Measurements from ENCODE around the gene ATG101.

ATG101 gene, protein sequence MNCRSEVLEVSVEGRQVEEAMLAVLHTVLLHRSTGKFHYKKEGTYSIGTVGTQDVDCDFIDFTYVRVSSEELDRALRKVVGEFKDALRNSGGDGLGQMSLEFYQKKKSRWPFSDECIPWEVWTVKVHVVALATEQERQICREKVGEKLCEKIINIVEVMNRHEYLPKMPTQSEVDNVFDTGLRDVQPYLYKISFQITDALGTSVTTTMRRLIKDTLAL

DNA sequence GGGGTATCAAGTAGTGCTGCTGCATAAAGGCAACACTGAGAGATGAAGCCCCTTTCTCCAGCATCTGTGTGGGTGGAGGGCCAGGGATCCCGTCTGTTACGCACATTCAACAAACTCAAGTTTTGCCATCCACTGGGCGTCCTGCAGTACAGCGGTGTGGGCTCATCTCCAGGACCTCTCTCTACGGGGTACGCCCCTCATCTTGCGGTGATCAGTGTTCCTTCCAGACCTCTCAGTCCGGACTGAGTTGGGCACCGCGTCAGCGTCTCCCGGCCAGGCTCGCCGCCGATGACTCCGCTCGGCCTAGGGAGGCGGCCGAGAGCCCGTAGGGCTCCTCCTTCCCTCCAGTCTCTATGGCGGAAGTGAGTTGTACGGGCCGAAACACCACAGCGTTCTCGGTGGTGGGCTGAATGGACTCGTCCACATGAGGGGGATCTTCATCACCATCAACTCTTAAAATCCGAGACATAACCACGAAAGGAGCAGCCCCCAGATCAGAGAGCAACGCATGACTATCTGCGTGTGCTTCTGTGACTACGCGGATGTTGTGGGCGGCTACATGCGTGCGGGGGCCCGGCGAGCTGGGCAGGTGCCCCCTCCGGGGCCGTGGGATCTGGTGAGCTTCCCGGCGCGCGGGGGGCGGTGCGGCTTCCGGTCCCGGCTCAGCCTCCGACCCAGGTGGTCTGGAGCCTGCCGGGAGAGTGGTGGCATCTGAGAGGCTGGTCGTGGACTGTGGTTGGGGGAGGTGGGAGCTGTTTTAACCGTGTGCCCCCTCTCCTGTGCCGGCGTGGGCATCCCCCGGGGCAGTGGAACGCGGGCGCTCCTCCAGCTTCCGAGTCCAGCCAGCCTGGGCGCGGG is at the start of gene ATG101:
TSS of gene ATG101 (plus strand) at position 652 of the 858 bp plus-strand sequence. CDS start 3,673 bp downstream, outside the sequence.
- peak; percentile 79 to 81 for DNase-seq

DNA sequence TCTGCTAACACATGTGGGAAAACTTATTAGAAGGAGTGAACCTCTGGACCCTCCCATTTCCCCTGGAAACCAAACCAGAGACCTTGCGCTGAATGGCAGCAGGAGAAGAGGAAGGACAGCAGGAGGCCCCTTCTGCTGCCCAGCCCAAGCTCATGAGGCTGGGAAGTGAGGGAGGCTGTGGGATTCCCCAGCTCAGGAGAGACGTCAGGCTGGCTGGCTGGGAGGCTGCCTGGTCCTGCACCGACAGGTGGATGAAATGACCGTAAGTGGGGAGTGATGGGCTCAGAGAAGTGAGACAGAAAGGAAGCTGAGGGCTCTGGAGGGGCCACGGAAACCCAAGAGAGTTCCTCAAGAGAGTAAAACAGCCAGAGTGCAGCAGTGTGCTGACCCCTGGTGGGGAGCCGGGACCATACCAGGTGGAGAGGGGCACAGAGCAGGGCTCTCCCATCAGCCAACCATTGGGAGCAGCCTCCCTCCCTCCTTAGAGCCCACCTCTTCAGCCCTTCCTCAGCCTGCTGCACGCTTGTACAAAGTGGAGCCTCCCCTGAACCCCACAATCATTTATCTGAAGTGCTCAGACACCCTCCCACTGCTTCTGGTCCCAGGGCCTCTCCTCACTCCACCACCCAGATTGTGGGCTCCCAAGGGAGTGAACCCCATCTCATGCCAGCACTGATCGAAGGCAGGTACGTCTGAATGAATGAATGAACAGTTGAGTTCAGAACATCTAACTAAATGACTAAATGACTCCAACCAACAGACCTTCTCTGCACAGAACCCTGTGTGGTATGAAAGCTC is 49.0 kb upstream of the ATG101 start:
- peak; percentile 60 to 65 for DNase-seq

DNA sequence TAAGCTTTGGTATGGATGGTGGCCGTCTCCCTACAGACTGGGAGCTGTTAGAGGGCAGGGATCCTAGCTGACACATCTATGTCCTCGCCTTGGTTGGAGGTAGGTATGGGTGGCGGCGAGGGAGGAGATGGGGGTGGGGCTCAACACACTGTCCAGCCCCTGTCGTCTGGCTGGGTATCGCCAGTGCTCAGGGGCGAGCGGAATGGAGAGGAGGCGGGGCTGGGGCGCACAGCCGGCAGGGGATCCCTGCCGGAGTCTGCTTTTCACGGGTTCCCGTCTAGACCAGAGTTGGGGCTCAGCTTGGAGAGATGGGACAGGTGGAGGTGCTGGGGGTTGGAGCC is 47.0 kb upstream of the ATG101 start:
- DNase-seq, result no peak

DNA sequence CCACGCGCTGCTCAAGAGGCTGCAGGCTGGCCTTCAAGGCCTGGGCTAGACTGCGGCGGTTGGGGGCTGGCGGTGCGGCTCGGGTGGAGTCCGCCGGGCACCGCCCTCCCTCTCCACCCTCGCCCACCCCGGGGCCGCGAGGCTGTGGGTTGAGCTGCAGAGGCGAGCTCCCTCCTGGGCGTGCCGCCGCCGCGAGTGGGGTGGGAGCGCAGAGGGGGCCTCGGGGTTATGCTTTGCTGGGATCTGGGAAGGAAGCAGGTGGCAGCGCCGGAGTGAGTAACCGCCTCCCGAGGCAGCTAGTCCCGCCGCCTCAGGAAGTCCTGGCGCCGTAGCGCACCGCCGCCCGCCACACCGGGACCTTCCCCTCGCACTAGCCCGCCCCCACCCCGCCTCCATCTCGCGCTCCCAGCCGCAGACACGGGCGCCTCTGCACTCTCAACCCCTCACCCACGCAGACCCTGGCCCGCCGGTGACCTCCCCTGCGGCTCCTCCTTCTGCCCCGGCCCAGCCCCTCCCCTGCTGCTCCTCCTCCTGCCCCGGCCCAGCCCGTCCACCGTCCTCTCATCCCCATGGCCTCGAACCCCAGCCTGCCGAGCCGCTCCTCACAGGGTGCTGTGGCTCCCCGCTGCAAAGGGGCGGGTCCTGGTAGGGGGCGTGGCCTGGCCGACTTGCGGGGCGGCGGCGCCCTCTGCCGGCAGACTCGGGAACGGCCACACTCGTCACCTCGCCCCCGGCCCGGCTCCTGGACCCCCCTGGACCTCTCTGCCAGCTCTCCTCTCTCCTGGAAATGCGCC is 46.4 kb upstream of the ATG101 start:
- DNase-seq, result peak; percentile 88 to 89

DNA sequence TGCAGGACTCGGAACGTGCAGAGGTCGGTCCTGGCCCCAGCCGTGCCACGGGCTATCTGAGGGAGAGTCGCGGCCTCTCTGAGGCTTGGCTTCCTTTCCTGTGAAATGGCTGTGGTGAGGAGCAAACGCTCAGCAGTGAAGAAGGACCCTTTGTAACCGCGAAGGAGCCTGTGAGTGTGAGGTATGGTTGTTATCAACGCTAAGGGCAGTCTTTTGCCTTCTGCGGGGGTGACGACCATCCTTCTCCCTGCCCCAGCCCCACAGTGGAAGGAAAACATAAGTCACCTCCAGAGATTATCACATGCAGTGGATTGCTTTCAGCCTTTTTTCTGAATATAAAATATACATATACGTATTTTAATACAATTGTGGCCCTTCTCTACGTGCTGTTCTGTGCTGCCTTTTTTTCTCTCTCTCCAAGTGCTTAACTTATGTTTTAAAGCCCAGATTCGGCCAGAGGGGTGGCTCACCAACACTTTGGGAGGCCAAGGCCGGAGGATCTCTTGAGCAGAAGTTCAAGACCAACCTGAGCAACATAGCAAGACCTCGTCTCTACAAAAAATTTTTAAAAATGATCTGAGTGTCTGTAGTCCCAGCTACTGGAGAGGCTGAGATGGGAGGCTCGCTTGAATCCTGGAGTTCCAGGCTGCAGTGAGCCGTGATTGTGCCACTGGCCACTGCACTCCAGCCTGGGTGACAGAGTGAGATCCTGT is 45.6 kb upstream of the ATG101 start:
- DNase-seq, result no peak

DNA sequence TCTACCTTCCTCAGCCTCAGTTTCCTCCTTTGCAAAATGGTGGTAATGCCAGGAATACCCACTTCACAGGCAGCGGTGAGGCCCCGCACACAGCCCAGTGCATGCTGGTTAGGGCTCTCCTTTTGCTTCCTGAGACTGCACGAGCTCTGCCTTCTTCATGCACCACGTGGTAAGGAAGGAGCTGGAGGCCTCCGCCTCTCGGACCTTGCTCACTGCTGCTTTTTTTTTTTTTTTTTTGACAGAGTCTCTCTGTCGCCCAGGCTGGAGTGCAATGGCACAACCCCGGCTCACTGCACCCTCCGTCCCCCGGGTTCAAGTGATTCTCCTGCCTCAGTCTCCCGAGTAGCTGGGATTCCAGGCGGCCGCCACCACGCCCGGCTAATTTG is 44.9 kb upstream of the ATG101 start:
- DNase-seq, result peak; percentile 17 to 38

DNA sequence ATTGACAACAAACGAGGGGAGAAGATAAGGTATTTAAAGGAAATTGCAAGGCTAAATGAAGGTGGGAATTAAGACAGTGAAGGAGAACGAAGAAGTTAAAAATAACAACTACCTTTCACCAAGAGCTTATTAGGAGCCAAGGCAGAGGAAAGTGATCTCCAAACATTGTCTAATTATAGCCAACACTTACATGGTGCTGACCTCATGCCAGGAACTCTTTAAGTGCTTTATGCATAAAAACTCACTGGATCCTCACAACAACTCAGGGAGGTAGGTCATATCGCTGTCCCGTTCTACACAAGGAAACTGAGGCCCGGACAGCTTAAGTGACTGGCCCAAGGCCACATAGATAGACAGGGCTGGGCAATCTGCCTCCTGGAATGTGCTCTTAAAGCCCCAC is 43.5 kb upstream of the ATG101 start:
- DNase-seq, result no peak

DNA sequence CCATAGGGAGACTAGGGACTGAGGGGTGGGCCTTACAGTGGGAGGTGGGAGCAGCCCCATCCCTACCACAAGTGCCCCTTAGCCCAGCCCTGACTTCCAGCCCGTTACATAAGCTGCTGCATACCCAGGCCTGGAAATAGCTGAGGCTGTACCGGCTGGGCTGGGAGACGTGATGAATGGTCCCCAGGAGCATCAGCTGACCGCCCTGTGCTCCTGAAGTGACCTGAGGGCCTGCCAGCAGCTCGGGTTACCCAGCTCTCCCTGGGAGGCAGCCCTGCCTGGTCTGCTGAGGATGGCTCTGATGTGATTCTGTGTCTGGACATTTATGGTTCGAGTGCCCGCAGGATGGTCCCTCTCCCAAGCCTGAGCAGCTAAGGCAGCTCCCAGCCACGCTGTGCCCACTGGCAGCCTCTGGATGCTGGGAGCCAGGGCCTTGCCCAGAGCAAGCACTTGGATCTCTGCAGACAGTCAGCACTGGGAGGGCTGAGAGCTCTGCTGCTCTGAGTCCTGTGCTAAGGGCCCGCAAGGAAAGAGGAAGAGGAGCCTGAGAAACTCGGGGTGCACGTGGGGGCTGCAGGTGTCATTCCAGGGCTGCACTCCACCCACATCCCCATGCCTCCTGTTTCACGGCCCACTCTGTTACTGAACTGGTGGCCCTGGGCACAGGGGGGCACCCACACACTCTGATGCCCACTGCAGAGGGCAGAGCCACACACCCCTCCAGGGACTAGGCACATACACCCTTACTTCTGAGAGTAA is 42.5 kb upstream of the ATG101 start:
- DNase-seq, result no peak

DNA sequence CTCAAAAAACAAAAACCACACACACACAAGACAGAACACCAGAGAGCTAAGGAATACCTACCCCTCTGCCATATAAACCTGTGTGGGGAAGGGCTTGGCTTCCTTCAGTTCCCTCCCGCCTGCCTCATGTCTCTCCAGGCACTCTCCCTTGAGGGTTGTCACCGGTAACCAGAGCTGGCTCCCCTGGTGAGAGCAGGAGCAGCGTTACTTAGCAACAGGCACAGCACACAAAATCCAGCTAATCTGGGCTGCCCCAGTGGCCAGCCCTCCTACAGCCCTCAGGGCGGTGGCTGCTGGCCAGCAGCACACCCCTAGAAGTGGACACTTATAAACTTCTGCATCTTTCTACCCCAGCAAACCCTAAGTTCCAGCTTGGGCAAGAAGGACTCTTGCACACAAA is 40.1 kb upstream of the ATG101 start:
- no peak for DNase-seq

DNA sequence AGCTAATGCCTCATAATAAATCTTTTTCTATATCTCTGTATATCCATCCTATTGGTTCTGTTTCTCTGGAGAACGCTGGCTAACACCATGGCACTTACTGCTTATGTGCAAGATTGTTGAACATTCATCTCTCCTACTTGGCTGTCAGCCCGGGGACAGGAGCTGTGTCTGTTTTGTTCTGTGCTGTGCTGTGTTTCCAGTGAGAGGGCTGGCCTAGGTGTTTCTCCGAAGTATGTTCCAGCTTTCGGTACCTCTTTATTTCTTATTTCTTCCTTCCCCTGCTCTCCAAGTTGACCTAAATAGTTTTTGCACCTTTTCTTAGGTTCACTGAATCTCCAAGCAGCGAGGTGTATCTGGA is 37.4 kb upstream of the ATG101 start:
- DNase-seq, result no peak

DNA sequence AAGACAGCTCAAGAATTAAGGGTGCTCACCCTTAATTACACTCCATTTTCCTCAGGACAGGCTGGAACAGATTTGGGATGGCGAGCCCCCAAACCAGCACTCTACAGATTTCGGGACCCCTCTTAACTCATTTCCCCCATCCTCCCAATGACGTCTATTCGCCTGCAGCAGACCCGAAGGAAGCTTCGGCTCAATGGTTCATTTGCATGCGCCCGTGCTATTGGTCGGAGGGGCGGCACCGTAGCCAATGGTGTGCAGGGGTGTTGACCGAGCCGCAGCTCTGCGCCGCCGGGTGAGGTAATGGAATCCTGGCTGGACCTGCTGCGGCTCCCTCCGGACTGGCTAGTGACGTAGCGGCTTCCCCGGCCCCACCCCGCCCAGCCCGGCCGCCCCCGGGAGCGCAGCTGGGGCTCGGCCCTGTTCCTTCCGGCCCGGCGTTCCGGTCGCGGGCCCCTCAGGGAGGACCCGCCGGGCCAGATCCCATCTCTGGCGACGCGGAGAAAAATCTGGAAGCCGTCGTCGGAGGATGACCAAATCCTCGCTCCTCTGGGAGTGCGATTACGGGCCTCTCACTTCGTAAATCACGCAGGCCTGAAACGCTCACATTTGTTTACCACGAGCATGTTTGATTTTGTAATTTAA is 36.9 kb upstream of the ATG101 start:
- peak; percentile 80 to 83 for DNase-seq

DNA sequence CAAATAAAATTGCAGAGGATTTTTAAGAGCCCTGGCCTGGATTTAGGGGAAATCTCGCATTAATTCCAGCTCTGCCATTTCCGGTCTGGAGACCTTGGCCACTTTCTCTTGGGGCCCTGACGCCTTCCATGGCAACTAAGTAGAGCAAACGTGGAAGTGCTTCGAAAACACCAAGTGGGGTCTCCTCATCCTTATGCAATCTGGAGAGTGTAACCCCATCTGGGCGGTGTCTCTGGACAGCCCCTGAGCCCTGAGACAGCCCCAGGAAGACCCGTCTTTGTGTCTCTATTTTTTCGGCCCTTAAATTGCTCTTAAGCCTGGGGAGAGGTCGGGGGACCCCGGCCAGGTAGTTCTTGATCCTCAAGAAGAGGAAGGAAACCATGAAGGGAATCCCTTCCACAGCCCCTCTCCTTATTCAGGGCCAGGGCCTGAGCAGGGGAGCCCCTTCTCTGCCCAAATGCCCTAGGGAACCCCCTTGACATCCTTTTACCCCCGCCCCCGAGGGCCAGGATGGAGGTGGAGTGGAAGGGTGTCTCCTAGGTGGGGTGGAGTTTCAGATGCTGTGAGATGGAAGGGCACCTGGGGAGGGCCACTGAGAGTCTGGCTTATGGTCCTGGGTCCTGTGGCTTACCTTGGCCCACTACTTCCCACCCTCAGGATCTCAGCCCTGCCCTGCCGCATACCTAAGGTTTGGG is 36.2 kb upstream of the ATG101 start:
- no peak for DNase-seq

DNA sequence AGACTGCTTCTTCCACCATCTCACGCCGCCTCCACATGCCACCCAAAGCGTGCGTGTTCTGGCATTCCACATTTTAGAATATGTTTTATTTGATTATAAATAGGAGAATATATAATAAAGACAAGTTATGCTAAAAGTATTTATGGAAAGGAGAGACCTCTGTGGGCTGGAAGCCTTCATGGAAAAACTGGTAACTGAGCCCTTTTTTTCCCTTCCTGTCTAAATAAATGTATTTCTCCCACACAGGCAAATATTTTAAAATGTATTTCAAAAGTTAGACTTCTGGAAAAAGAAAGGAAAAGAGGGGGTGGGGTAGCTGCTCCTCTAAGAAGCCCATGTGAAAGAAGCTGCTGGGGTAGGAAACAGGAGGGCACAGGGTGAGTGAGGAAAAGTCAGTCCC is 34.6 kb upstream of the ATG101 start:
- no peak for DNase-seq

DNA sequence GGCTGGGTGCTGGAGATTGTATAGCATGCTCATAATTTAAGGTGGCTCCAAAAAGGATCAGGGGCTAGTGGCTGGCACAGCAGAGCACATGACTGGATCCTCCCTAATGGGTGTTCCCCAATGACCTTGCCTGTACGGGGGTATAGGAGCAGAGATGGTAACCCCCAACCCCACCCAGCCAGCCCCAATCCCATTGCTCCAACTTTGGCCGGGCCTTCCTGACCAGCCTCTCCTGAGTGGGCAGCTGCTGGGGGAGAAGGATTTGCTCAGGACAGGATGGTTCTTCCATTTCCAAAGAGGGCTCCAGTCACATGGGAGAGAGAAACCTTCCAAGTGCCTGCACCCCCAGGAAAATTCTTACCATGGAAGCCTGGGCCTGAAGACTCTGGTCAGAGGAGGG is 33.9 kb upstream of the ATG101 start:
- no peak for DNase-seq

DNA sequence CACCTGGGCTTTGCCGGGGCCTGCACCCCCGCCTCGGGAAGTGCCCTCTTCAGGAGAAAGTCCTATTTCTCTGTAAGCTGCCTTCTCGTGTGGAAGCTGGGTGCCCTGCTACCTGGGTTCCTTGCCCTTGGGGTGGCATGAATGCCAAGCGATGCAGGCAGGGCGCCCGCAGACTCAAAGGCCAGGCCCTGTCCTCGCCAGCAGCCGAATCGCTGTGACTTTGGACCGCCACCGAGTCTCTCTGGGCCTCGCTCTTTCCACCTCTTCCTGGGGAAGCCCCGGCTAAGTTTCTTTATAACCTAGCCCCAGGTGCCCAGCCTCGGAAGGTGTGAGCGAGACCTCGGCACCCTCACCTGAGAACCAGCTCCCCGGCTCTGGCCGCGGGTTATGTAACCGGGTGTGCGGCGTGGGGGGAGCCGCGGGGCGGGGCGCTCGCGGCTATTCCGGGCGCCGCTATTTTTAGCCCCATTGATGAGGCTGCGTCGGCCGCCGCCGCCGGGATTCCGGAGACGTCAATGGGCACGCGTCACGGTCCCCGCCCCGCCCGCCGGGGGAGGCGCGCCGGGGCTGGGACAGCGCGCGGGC is 33.1 kb upstream of the ATG101 start:
- peak; percentile 81 to 84 for DNase-seq

DNA sequence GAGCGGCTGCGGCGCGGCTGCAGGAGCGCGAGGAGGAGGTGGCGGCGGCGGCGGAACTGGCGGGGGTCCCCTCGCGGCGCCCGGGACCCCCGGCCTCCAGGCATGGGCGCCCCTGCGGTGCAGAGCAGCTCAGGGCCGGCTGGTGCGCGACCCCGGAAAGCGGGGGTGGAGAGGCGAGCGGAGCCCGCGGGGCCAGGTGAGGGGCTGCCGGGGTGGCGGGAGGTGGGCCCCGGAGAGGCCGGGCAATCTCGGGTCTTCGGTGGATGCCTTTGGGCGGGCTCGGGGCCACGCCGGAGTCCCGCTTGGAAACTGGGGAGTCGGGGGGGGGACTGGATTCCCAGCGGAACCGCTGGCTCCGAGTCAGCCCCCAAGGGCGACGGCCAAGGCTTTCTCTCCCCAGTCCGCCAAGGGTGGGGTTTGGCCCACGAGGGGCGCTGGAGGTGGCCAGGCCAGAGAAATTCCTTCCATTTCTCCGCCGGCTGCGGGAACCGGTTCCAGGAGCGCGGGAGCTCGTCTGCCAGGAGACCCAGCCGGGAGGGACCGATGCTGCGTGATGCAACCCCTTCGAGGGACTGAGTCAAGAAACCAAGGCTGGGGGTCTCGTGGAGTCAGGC is 32.4 kb upstream of the ATG101 start:
- no peak for DNase-seq

DNA sequence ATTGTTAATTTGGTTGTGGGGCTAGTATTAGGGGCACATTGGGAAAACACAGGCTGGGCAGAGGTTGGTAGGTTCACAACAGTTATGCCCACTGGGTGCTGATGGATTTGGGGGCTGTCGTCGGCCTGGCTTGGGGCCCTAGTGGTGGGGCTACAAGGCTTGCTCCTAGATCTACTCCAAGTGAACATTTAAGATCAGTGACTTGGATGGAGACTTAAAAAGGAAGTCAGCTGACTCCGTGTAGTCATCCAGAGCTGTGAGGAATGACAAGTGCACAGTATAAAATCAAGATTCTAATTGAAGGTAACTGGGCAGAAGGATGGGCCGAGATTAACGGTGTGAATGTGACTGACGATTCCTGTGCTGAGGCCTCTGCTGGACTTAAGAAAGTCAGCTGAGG is 31.3 kb upstream of the ATG101 start:
- DNase-seq, result no peak

DNA sequence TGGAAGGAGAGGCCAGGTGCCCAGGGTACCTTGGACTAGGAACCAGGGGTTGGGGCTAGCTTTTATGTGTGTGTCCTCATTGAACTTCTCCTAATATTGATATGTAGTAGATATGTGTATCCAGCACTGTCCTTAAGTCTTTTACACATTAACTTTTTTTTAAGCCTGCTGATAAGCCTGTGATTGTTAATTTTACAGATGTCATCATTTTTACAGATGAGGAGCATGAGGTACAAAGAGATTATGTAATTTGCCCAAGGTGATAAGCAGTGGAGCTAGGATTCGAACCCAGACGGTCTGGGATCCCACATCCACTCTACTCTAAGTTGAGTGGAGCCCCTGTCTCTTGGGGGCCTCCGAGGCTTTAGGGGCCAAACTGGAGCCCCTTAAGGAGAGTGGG is 28.7 kb upstream of the ATG101 start:
- no peak for DNase-seq

DNA sequence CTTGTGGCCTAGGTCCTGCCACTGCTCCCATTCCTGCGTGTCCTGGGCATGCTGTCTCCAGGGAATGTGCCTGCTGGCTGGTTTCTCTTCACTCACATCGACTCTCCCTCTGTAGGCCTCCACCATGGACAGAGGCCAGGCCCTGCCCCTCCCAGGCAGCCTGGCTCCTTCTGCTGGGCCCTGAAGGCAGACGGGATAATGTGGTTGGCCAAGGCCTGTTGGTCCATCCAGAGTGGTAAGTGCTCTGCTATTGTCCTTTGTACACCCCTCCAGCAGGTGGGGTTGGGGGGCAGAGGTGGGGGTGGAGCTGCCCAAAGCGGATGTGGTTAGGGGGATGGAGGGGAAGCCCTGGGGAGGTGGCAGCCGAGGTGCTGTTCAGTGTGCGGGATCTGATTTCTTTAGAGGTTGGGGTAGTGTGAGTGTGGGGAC is 28.1 kb upstream of the ATG101 start:
- no peak for DNase-seq
